IPS-NIHi7 (cell line): ENCODE results near the gene GRIK3.
"Not testable (repeated sequence)": the region's sequence is repeated elsewhere in the genome, so short reads cannot be mapped to it uniquely, and the experiment has no call there.

Experiments
- DNase-seq: peaks from one replicate; pipeline ENCODE4 v3.0.0; 2012; ENCODE audit warnings: mixed read lengths; ENCODE audit errors: extremely low spot score

GRIK3 gene

GRCh38 chr1:37034121-37035013 is at the start of gene GRIK3:
Gene GRIK3 (minus strand): TSS chr1:37034515. CDS start chr1:37034108, 407 bp downstream.
- DNase-seq, result peak; percentile 42

DNA sequence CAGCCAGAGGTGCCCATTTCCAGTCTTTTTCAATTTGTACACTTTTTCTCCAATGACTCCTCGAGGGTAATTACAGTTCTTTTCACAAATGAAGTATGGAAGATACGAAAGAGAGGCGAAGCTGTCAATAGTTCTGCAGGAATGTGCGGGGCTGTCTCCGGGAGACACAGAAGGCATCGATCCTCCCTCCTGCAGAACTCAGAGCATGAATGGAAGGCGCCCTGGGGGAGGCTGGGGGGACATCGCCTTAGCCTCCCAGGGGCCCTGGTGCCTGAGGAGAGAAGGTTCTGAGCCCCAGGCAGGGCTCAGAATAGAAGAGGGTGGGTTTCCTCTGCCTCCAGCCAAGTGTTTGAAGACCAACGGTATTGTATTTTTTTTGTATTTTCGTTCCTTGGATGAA is 49.7 kb upstream of the GRIK3 start:
- no peak for DNase-seq

GRCh38 chr1:37083603-37084002 is 49.3 kb upstream of the GRIK3 start:
- DNase-seq, result no peak

GRCh38 chr1:37080296-37080986 is 46.1 kb upstream of the GRIK3 start:
- not testable (repeated sequence) for DNase-seq

DNA sequence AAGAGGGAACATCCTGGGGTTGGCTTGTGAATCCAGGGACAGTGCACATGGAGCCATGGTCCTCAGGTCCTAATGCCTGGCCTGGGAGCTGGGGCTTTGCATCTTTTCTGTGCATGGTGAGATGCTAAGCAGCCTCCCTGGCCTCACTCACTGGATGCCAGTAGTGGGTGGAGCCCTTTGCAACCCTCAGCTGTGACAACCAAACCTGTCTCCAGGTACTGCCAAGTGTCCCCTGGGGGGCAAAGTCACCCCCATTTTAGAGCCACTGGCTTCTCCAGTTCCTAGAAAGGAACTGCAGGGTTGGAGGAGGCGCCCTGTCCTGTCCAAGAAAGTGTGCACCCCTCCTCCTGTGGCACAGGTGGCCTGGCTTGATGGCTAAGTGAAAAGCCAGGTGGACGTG is 44.6 kb upstream of the GRIK3 start:
- no peak for DNase-seq

- no peak for DNase-seq
Measured at GRCh38 chr1:37076168-37076567, 41.9 kb upstream of the GRIK3 start.

DNA sequence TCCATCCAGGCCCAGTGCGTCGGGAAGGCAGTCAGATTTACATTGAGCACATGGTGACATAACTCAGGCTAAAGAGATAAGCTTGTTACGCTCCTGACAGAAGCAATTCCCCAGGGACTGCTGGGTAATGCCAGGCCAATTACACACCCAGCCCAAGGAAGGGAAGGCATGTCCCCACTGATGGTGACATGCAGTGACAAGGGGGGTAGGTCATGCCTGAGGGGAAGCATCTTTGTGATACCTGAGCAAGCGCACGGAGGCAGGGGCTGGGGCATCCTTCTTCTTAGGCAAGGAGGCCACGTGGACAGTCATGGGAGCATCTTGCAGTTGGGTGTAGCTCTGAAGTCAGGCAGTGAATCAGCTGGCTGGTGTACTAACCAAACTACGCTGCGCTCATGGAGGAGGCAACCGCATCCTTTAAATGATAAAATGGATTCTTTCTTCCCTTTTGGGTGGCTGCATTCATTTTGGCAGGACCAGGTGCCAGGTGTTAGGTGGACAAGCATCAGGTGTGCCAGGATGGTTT is 39.6 kb upstream of the GRIK3 start:
- no peak for DNase-seq

DNA sequence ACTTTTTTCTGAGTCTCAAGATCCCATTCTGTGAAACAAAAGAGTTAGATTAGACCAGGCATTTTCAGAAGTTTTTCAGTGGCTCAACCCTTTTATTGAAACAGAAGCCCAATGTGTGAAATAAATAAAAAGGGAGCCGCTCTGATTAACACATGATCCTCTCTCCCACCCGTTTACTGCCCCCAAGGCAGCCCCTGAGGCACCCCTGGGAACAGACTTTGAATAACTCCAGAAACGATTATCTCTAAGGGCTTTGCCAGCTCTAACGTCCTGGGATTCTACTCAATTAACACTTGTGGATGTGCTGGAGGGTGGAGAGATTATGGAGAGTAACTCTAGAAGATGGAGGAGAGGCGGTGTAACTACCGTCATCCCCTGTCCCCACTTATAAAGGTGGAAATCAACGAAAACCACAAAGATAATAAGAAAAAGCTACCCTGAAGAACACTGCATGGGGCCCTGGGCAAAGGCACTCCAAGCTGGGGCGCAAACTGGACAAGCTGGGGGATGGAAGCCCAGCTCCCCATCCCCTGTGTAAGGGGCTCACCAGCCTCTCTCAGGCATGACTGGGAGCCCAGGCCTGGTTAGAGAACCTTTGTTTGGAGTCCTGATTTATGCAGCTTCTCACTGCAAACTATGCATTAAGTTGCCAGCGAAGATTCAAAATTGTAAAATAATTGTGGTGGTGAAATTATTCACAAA is 39.0 kb upstream of the GRIK3 start:
- no peak for DNase-seq

GRCh38 chr1:37071829-37072228 is 37.5 kb upstream of the GRIK3 start:
- DNase-seq, result no peak

DNA sequence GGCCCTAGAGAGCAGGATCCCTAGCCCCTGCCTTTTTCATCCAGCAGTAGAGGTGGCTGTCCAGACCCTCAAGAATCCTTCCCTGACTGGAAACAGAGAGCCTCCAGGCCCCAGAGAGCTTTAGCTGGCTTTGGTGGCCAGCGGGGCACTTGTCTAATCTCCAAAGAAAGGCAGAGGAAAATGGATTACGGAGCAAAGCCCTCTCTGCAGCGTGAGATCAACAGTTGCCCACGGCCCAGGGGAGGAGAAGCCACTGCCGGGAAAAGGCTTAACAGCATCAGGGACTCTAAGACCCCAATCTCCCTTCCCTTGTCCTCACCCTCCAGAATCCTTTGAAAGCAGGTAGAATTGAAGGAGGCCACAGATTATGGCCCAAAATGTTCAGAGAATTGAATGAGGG is 35.8 kb upstream of the GRIK3 start:
- DNase-seq, result no peak

DNA sequence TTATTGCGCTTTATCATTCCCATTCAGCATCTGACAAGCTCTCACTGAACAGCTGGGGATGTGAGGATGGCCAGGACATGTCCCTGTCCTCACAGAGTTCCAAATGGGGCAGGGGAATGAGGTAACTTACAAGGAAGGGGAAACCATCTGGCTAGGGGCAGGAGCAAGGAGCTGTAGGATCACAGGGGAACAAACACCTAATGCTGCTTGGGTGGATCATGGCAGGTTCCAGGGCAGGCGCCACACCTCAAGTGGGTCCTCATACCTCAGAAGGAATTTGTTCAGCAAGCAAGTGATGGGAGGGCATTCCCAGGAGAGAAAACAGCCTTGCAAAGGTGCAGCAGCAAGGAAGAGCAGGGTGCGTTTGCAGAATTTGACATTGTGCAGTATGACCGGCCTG is 35.1 kb upstream of the GRIK3 start:
- no peak for DNase-seq

GRCh38 chr1:37068897-37069296 is 34.6 kb upstream of the GRIK3 start:
- no peak for DNase-seq

DNA sequence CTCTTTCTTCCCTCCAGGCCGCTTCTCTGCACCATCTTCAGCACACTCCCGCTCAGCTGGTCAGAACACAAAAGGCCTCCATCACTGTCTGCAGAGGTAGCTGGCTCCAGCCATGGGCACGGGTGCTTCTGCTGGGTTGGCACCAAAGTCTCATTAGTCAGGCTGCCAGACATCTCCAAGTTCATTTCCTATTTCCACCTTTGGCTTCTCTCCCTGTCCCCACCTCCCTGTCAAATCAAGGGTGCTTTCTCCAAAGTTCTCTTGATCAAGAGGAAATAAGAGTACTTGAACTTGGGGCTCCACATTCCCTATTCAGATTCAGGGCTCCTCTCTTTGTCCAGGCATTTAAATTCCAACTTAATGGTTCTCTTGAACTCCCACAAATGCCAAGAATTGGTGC is 33.9 kb upstream of the GRIK3 start:
- DNase-seq, result no peak

DNA sequence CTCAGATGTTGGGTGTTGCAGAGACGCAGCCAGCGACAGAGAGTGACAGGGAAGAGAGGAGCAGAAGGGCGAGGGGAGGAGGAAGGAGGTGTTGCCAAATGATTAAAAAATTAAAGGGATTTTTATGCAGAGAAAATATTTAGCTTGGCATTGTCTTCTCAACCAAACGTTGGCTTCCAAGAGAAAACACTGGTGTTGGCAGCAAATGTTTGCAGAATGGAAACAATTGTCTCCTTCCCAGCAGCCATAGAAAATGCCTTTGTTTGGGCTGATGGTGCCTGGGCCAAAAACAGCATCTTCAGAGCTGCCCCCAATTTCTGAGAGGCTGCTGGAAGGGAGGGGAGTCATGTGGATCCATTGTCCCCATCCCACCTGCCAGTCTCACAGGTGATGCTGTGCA is 29.7 kb upstream of the GRIK3 start:
- DNase-seq, result no peak

DNA sequence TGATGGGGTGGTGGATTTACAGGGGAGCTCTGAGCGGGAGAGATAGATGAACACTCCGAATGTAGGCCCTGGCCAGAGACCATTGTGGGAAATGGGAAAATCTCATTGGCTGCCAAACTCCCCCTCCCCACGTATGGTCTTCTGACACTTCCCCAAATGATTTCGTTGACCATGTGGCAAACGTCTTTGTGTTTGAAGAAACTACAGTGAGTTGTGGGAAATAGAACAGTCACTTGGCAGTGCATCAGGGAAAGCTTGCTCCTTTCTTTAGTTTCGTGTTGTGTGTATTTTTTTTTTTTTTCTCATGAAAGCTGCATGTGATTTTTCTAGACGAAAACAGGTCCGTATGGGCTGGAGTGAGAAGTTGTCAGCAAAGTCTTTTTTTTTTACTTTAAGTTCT is 25.0 kb upstream of the GRIK3 start:
- no peak for DNase-seq

DNA sequence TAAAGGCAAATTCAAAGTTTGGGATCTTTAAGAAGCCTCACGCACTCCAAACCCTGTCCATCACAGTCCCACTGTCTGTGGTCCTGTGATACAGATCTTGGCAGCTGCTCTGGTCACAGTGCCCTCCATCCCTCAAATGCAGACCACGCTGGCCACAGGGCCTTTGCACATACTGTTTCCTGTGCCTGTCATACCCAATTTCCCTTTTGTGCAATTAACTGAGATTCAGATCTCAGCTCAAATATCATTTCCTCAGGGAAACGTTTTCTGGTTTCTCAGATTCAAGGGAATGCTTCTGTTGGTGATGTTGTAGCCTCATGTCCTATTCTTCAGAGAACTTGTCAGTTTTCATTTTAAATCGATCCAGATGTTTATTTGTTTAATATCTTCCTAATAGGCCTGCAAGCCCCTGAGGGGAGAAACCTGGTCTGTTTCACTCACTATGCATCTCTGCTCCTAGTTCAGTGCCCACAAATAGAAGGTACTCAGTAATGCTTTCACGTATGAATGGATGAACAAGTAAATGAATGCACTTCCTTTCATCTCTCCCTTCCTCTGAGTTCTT is 24.2 kb upstream of the GRIK3 start:
- no peak for DNase-seq

DNA sequence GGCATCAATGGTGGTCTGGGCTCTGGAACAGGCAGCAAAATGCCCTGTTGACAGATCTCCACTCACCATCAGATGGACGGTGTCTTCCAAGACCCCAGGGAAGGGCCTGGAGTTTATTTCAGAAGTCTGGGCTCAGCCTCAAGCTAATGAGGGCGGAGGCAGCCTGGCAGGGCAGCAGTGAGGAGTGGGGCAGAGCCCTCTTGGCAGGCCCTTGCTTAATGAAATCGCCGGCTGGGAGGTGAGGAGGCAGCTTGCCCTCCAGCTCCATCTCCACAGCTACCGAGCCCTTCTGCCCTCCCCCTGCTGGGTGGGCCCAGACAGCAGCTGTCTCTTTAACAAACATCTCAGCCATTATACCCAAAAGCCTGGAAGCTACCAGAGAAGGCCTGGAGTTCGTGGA is 22.0 kb upstream of the GRIK3 start:
- peak; percentile 26 for DNase-seq

GRCh38 chr1:37055631-37056030 is 21.3 kb upstream of the GRIK3 start:
- no peak for DNase-seq

DNA sequence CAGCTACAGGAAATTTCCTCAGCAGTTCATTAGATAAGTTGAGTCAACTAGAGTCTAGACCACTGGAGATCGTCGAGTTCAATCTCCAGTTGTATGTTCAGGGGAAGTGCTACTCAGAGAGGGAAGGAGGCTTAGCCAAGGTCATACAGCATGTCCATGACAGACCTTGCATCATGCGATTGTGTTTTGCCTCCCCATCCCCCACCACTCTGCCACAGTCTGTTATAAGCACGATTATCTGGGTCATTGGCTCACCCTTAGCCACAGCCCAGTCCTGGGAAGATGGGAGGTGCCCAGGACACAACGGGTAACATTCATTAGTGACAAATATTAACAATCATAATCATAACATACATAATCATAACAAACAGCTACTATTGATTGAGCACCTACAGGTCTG is 18.9 kb upstream of the GRIK3 start:
- no peak for DNase-seq

DNA sequence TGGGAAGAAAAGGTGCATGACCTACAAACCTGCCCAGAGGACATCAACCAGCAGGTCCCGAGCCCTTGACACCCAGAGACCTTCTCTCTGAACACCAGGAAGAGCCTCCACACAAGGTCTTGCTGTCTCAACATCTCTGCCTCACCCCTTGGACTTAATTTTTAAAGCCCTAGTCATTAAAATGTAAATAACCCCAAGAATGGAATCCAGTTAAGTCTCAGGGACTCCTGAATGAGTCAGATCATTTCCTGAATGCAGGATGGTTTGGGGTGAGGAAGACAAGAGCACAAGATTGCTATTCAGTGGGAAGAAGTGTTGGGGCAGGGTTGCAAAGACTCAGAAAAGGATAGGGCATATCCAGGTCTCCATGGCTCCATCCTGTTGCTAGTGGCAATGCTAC is 17.8 kb upstream of the GRIK3 start:
- no peak for DNase-seq

DNA sequence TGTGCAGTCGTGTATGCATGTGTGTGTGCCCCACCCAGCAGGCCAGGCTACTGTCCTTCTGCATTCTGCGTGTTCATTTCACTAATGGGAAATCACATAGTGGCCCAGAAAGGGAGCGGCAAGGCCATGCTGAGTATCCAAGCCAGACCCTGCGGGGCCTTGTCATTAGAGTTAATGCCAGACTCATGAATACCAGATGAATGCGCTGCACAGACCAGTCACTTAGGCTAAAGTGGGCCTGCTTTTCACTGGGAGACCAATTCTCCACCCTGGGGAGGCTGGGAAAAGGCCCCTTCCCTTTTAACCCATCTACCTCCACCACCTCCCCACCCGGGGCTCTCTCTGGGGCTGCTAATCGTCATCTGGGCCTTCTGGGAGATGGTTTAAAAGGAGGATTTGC is 17.0 kb upstream of the GRIK3 start:
- no peak for DNase-seq

- DNase-seq, result no peak
Measured at GRCh38 chr1:37047542-37047941, 13.2 kb upstream of the GRIK3 start.
